IPS-15b (cell line): ENCODE measurements around the gene HMCN1.

Experiments used
- H3K27me3 ChIP-seq: one replicate; pipeline ENCODE4 v1.6.1; 2013; ENCODE audit warnings: low read length; ENCODE audit not compliant: control insufficient read depth, insufficient read depth
- H3K36me3 ChIP-seq: one replicate; pipeline ENCODE4 v1.6.1; 2013; ENCODE audit warnings: low read length; ENCODE audit not compliant: control insufficient read depth, insufficient read depth
- H3K4me1 ChIP-seq: one replicate; pipeline ENCODE4 v1.6.1; 2013; ENCODE audit warnings: mild to moderate bottlenecking, low read length; ENCODE audit not compliant: control insufficient read depth, insufficient read depth
- H3K4me3 ChIP-seq: one replicate; pipeline ENCODE4 v1.5.1; 2013; ENCODE audit warnings: low read depth, low read length
- H3K9ac ChIP-seq: one replicate; pipeline ENCODE4 v1.6.1; 2013; ENCODE audit warnings: low read depth, mild to moderate bottlenecking, low read length
- H3K9me3 ChIP-seq: one replicate; pipeline ENCODE4 v1.6.1; 2013; ENCODE audit warnings: mild to moderate bottlenecking, low read length; ENCODE audit not compliant: control insufficient read depth, insufficient read depth

The HMCN1 gene

GRCh38 chr1:185860311-185860710, 126.1 kb downstream of the HMCN1 start:
- Histone ChIP-seq H3K9ac (no peak overlapping the region), H3K27me3 (no peaks in the 10 kb centered on the region), H3K4me3 (no peak overlapping the region), H3K4me1 (no peaks in the 10 kb centered on the region), H3K36me3 (no peaks in the 10 kb centered on the region), H3K9me3 (no peaks in the 10 kb centered on the region)

GRCh38 chr1:185860859-185861258, 126.7 kb downstream of the HMCN1 start:
- Histone ChIP-seq H3K27me3 (no peaks in the 10 kb centered on the region), H3K4me1 (no peaks in the 10 kb centered on the region), H3K4me3 (no peak overlapping the region), H3K9ac (no peak overlapping the region), H3K36me3 (no peaks in the 10 kb centered on the region), H3K9me3 (no peaks in the 10 kb centered on the region)

- Histone ChIP-seq H3K36me3 (no peaks in the 10 kb centered on the region), H3K9ac (no peak overlapping the region), H3K27me3 (no peaks in the 10 kb centered on the region), H3K4me1 (no peaks in the 10 kb centered on the region), H3K9me3 (no peaks in the 10 kb centered on the region), H3K4me3 (no peak overlapping the region)
These were observed 127.4 kb downstream of the HMCN1 start for GRCh38 chr1:185861630-185862029.

GRCh38 chr1:185862235-185862634, 128.0 kb downstream of the HMCN1 start:
- Histone ChIP-seq H3K36me3 (no peaks in the 10 kb centered on the region), H3K4me1 (no peaks in the 10 kb centered on the region), H3K9ac (no peak overlapping the region), H3K27me3 (no peaks in the 10 kb centered on the region), H3K4me3 (no peak overlapping the region), H3K9me3 (no peaks in the 10 kb centered on the region)

GRCh38 chr1:185864331-185864730, 130.1 kb downstream of the HMCN1 start:
- Histone ChIP-seq H3K9me3 (no peaks in the 10 kb centered on the region), H3K27me3 (no peaks in the 10 kb centered on the region), H3K9ac (no peak overlapping the region), H3K36me3 (no peaks in the 10 kb centered on the region), H3K4me1 (no peaks in the 10 kb centered on the region), H3K4me3 (no peak overlapping the region)

GRCh38 chr1:185864889-185865517, 130.8 kb downstream of the HMCN1 start:
- no peak overlapping the region for H3K9ac ChIP-seq
- H3K4me1 ChIP-seq: no peaks in the 10 kb centered on the region
- no peak overlapping the region for H3K4me3 ChIP-seq
- no peaks in the 10 kb centered on the region for H3K27me3 ChIP-seq
- no peaks in the 10 kb centered on the region for H3K9me3 ChIP-seq
- no peaks in the 10 kb centered on the region for H3K36me3 ChIP-seq

- Histone ChIP-seq H3K4me3 (no peak overlapping the region), H3K36me3 (no peaks in the 10 kb centered on the region), H3K4me1 (no peaks in the 10 kb centered on the region), H3K9me3 (no peaks in the 10 kb centered on the region), H3K9ac (no peak overlapping the region), H3K27me3 (no peaks in the 10 kb centered on the region)
These were observed 135.4 kb downstream of the HMCN1 start for GRCh38 chr1:185869590-185869989.

GRCh38 chr1:185871627-185872150, 137.5 kb downstream of the HMCN1 start:
- H3K36me3 ChIP-seq: no peaks in the 10 kb centered on the region
- H3K27me3 ChIP-seq: no peaks in the 10 kb centered on the region
- H3K4me1 ChIP-seq: no peaks in the 10 kb centered on the region
- no peak overlapping the region for H3K4me3 ChIP-seq
- no peak overlapping the region for H3K9ac ChIP-seq
- no peaks in the 10 kb centered on the region for H3K9me3 ChIP-seq

- H3K27me3 ChIP-seq: no peaks in the 10 kb centered on the region
- H3K9me3 ChIP-seq: no peaks in the 10 kb centered on the region
- no peak overlapping the region for H3K4me3 ChIP-seq
- no peaks in the 10 kb centered on the region for H3K36me3 ChIP-seq
- no peaks in the 10 kb centered on the region for H3K4me1 ChIP-seq
- H3K9ac ChIP-seq: no peak overlapping the region
These were observed 140.1 kb downstream of the HMCN1 start for GRCh38 chr1:185874246-185874645.

- H3K4me3 ChIP-seq: no peak overlapping the region
- H3K4me1 ChIP-seq: no peaks in the 10 kb centered on the region
- H3K9ac ChIP-seq: no peak overlapping the region
- H3K27me3 ChIP-seq: no peaks in the 10 kb centered on the region
- H3K9me3 ChIP-seq: no peaks in the 10 kb centered on the region
- H3K36me3 ChIP-seq: no peaks in the 10 kb centered on the region
These were observed 146.1 kb downstream of the HMCN1 start for GRCh38 chr1:185880330-185880729.

DNA sequence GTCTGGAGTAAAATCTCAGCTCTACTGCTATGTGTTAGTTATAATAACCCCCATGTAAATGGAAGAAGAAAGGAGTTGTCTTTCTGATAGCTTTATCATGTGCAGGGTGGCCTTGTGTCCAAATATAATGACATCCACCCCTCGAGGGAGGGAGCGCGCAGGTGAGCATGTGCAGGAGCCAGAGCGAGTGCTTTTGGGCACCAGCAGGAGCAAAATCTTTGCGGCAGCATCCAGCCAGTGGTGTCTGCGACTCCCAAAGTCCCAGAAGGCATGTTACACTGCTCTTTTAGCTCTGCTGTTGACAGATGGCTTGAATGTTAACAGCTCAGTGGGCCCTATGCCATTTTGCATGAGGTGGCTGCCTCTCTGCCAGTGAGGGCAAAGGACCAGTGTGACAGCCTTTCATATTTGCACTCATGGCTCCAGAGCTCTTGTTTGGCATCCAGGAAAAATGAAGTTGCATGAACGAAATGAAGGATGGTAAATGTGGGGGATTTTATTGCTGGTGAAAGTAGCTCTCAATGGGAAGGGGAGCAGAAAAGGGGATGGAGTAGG, 146.7 kb downstream of the HMCN1 start:
- H3K9me3 ChIP-seq: no peaks in the 10 kb centered on the region
- no peaks in the 10 kb centered on the region for H3K27me3 ChIP-seq
- H3K4me1 ChIP-seq: no peaks in the 10 kb centered on the region
- no peak overlapping the region for H3K4me3 ChIP-seq
- H3K9ac ChIP-seq: no peak overlapping the region
- H3K36me3 ChIP-seq: no peaks in the 10 kb centered on the region

GRCh38 chr1:185886046-185886445, 151.9 kb downstream of the HMCN1 start:
- H3K9ac ChIP-seq: no peak overlapping the region
- H3K36me3 ChIP-seq: no peaks in the 10 kb centered on the region
- H3K4me1 ChIP-seq: no peaks in the 10 kb centered on the region
- H3K27me3 ChIP-seq: no peaks in the 10 kb centered on the region
- H3K9me3 ChIP-seq: no peaks in the 10 kb centered on the region
- no peak overlapping the region for H3K4me3 ChIP-seq
